GM23248 (cell line): ENCODE measurements around the gene STYXL2. TPM values are rescaled to one million over a fixed set of nuclear protein-coding genes. Genes with fewer than 3 reads are reported as not detected.

Experiments used
- DNase-seq: peaks from one replicate; pipeline ENCODE4 v3.0.0-alpha.2; 2015
- H2AFZ ChIP-seq: fragments of 200-600 bp; sonication (generic); 2 replicates; pipeline ENCODE4 v1.6.1; 2016; ENCODE audit warnings: antibody characterized with exemption
- H3F3A ChIP-seq: fragments of 200-600 bp; sonication (generic); 2 replicates; pipeline ENCODE4 v1.6.1; 2016; ENCODE audit warnings: mild to moderate bottlenecking, antibody characterized with exemption, mixed run types; ENCODE audit not compliant: insufficient read depth
- H3K27ac ChIP-seq: fragments of 200-600 bp; sonication (generic); 2 replicates; pipeline ENCODE4 v1.5.1; 2016; ENCODE audit warnings: mild to moderate bottlenecking
- H3K27me3 ChIP-seq: fragments of 200-600 bp; sonication (generic); replicated peaks from 2 replicates; pipeline ENCODE4 v1.6.1; 2016; ENCODE audit warnings: mild to moderate bottlenecking; ENCODE audit not compliant: insufficient read depth
- H3K36me3 ChIP-seq: fragments of 200-600 bp; sonication (generic); 2 replicates; pipeline ENCODE4 v1.6.1; 2016; ENCODE audit warnings: low read depth, mild to moderate bottlenecking
- H3K4me1 ChIP-seq: fragments of 200-600 bp; sonication (generic); 2 replicates; pipeline ENCODE4 v1.6.1; 2016; ENCODE audit warnings: mild to moderate bottlenecking; ENCODE audit not compliant: insufficient read depth
- H3K4me2 ChIP-seq: fragments of 200-600 bp; sonication (generic); one replicate; pipeline ENCODE4 v1.6.1; 2016; ENCODE audit warnings: mild to moderate bottlenecking; ENCODE audit not compliant: unreplicated experiment
- H3K4me3 ChIP-seq: fragments of 200-600 bp; sonication (generic); 2 replicates; pipeline ENCODE4 v1.5.1; 2016; ENCODE audit warnings: mild to moderate bottlenecking
- H3K79me2 ChIP-seq: fragments of 200-600 bp; sonication (generic); 2 replicates; pipeline ENCODE4 v1.6.1; 2016; ENCODE audit warnings: mild to moderate bottlenecking; ENCODE audit not compliant: insufficient read depth
- H3K9ac ChIP-seq: fragments of 200-600 bp; sonication (generic); 2 replicates; pipeline ENCODE4 v1.6.1; 2016; ENCODE audit warnings: mild to moderate bottlenecking
- H3K9me2 ChIP-seq: fragments of 200-600 bp; sonication (generic); 2 replicates; pipeline ENCODE4 v1.6.1; 2016; ENCODE audit warnings: mixed run types, mild to moderate bottlenecking, moderate library complexity; ENCODE audit not compliant: insufficient read depth
- H3K9me3 ChIP-seq: fragments of 200-600 bp; sonication (generic); one replicate; pipeline ENCODE4 v1.6.1; 2017; ENCODE audit warnings: low read depth
- H4K20me1 ChIP-seq: fragments of 200-600 bp; sonication (generic); 2 replicates; pipeline ENCODE4 v1.6.0; 2016; ENCODE audit not compliant: insufficient read depth
- EZH2 ChIP-seq: fragments of 200-600 bp; sonication (generic); IDR thresholded peaks from 2 replicates; pipeline ENCODE4 v1.6.1; 2018; ENCODE audit warnings: antibody characterized with exemption, mild to moderate bottlenecking; ENCODE audit not compliant: insufficient read depth, poor library complexity, severe bottlenecking
- EZH2phosphoT487 ChIP-seq: fragments of 200-600 bp; sonication (generic); IDR thresholded peaks from 2 replicates; pipeline ENCODE4 v1.6.1; 2018; ENCODE audit warnings: antibody characterized with exemption, moderate library complexity, mild to moderate bottlenecking, low read depth; ENCODE audit not compliant: insufficient read depth
- WGBS, 2 experiments: methylation state at CpG; one replicate each; pipeline ENCODE4 v1.1.6; 2015 to 2017; ENCODE audit warnings: low lambda C conversion rate in 2 of 2, low coverage in 1 of 2; ENCODE audit errors: missing lambda C conversion rate in 2 of 2; 5-methylcytosine and 5-hydroxymethylcytosine counted together
- in situ Hi-C: fragments of 300-500 bp; cut with MboI; formaldehyde crosslinking; loops from 2 replicates; pipeline ENCODE4 v1.15.0; 2020
- polyA plus RNA-seq: library from polyadenylated mRNA; unstranded; fragments of >200 nt; fragmentation: Nextera tagmentation; extraction: Ambion mirVana; gene quantifications from 2 replicates; pipeline ENCODE4 v1.2.1, GENCODE V29; 2016
- total RNA-seq: library from RNA; depleted of rRNA; stranded (reverse); fragments of >200 nt; shearing (Covaris generic); gene quantifications from 2 replicates; pipeline ENCODE4 v1.2.3, GENCODE V29; 2014

The STYXL2 gene
- total and polyA plus RNA-seq, 2 experiments from 2014 or later, result not detected

DNA sequence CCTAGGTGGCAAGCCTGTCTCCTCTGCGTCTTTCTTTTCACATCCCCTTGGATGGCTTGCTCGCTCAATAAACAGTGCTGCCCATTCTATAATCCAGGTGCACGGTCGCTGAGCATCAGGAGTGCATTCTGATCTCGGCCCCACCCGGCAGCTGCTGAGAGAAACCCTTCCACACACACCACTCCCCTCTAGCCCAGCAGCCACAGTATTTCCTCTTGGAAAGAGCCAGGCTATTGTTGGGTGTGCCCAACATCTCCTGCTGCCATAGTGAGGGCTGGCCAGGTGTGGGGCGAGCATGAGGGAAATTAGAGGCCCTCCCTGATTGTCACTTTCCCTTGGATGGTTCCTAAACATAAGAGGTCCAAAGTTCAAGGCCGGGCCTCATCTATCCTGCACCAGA lies 28.4 kb upstream of the STYXL2 start:
- Histone ChIP-seq H3K4me3 (no peak overlapping the region), H3K4me1 (no peaks in the 10 kb centered on the region), H3K79me2 (no peaks in the 10 kb centered on the region), H3K9me3 (no peaks in the 10 kb centered on the region), H3K4me2 (no peak overlapping the region), H3K27me3 (peaks cover 3% of the 10 kb centered on the region; the same call in 1 of the 2 replicates), H3K36me3 (no peaks in the 10 kb centered on the region), H3F3A (no peaks in the 10 kb centered on the region), H3K9me2 (no peaks in the 10 kb centered on the region), H2AFZ (no peak overlapping the region), H3K9ac (no peak overlapping the region), H3K27ac (no peak overlapping the region), H4K20me1 (no peaks in the 10 kb centered on the region)
- 41 to 50% methylated on average over 8 of the region's 8 CpGs for WGBS, 2 experiments
- in situ Hi-C loops, result loop anchor here (10.0 kb wide), 2 partner anchors 379 to 469 kb away; no protein-coding TSS in a partner anchor
- TF ChIP-seq EZH2, result no peak
- TF ChIP-seq EZH2phosphoT487, result no peak
- DNase-seq, result no peak

DNA sequence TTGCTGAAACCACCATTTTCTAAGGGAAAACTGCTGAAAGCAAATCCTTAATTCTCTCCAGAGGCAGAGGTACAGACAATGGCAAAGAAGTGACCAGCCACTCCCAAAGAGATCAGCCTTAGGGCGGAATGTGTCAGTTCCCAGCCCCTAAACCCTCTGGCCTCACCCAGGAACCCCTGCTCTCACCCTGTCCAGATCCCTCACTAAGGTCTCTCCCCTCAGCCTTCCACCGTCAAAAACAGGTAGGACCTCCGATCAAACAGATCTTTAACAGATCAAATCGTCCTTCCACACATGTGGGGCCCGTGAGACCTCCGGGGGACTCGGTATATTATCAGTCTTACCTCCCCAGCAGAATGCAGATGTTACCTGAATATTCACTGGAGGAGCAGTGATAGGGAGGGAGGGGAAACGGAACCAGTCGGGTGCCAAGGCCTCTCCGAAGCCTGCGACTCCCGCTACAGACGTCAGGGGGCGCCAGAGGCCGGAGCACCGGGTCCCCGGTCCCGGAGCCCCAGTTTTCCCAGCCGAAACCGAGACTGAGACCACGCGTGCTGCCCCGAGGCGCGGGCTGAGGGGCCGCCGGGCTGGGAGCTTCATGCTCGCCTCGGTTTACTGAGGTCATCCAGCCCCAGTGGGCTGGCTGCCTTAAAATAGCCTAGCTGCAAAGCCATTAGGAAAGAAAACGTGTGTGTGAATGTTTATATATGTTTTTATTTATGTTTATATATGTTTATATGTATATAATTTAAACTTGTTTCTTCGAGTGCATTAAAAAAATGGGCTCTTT lies 27.3 kb upstream of the STYXL2 start:
- H2AFZ ChIP-seq, result peak overlapping the region; percentile 58; the same call in 1 of the 2 replicates
- peak overlapping the region; percentile 85 for H3K4me2 ChIP-seq
- no peaks in the 10 kb centered on the region for H4K20me1 ChIP-seq
- 4 to 5% methylated on average over 31 of the region's 31 CpGs for WGBS, 2 experiments
- H3K36me3 ChIP-seq, result no peaks in the 10 kb centered on the region
- H3K27ac ChIP-seq, result no peak overlapping the region
- TF ChIP-seq EZH2phosphoT487 (no peak), EZH2 (no peak)
- H3K4me1 ChIP-seq, result no peaks in the 10 kb centered on the region
- H3K4me3 ChIP-seq, result peak overlapping the region; percentile 52
- no peaks in the 10 kb centered on the region for H3K79me2 ChIP-seq
- no peaks in the 10 kb centered on the region for H3K9me3 ChIP-seq
- H3K9me2 ChIP-seq, result no peaks in the 10 kb centered on the region
- DNase-seq, result peak; percentile 66
- H3K9ac ChIP-seq, result 0 out of 2 replicates have a peak overlapping the region, but pooled peaks have one; percentile 23
- H3F3A ChIP-seq, result no peaks in the 10 kb centered on the region
- peaks cover 3% of the 10 kb centered on the region; the same call in 1 of the 2 replicates for H3K27me3 ChIP-seq
- in situ Hi-C loops, result loop anchor here (10.0 kb wide), 2 partner anchors 378 to 468 kb away; no protein-coding TSS in a partner anchor

DNA sequence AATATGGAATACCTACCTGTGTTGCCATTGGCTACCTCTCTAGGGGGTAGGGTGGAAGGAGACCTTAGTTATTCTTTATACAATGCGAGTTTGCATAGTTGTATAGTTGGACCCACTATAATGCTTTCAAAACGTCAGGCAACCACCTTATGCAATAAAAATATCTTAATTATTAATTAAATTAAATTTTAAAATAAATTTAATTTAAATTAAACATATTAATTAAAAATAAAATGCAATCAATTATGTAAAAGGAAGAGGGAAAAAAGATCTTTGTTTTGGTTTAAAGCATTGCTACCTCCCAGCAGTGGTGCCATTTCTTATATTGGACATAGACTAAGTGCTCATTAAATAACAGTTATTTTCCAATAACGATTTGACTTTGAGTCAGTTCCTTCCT lies 26.0 kb upstream of the STYXL2 start:
- Histone ChIP-seq H3K9me3 (no peaks in the 10 kb centered on the region), H3K9me2 (no peaks in the 10 kb centered on the region), H2AFZ (no peak overlapping the region), H3K4me1 (no peaks in the 10 kb centered on the region), H3F3A (no peaks in the 10 kb centered on the region), H3K27me3 (peaks cover 3% of the 10 kb centered on the region; the same call in 1 of the 2 replicates), H3K27ac (no peak overlapping the region), H3K79me2 (no peaks in the 10 kb centered on the region), H3K9ac (no peak overlapping the region), H3K4me3 (no peak overlapping the region), H4K20me1 (no peaks in the 10 kb centered on the region), H3K4me2 (no peak overlapping the region), H3K36me3 (no peaks in the 10 kb centered on the region)
- WGBS, 2 experiments, result 49 to 54% methylated on average over 3 of the region's 3 CpGs
- TF ChIP-seq EZH2, result no peak
- no peak for DNase-seq
- in situ Hi-C loops, result loop anchor here (10.0 kb wide), 2 partner anchors 377 to 467 kb away; no protein-coding TSS in a partner anchor

DNA sequence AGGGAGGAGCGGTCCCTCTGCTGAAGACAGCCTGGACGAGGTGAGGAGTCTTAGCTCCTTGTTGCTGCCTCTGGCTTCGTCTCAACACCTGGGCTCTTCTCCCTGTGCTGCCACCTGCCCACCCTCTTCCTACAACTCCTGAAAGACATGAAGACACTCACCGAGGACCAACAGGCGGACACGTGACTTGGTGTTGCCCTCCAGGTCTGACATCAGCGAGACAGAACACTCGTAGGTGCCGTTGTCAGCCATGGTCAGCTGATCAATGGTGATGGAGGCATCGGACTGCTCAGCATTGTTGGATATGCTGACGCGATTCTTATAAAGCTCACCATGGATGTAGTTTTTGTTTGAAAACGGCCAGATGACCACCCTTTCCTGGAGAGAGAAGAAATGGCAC lies 25.1 kb upstream of the STYXL2 start:
- Histone ChIP-seq H3K9me3 (no peaks in the 10 kb centered on the region), H2AFZ (no peak overlapping the region), H3K79me2 (no peaks in the 10 kb centered on the region), H4K20me1 (no peaks in the 10 kb centered on the region), H3K4me1 (no peaks in the 10 kb centered on the region), H3F3A (no peaks in the 10 kb centered on the region), H3K4me2 (no peak overlapping the region), H3K9me2 (no peaks in the 10 kb centered on the region), H3K27ac (no peak overlapping the region), H3K4me3 (no peak overlapping the region), H3K36me3 (no peaks in the 10 kb centered on the region), H3K27me3 (peaks cover 3% of the 10 kb centered on the region; the same call in 1 of the 2 replicates), H3K9ac (no peak overlapping the region)
- no peak for TF ChIP-seq EZH2phosphoT487
- no peak for TF ChIP-seq EZH2
- DNase-seq, result no peak
- in situ Hi-C loops, result loop anchor here (10.0 kb wide), 2 partner anchors 376 to 466 kb away; no protein-coding TSS in a partner anchor
- 61 to 62% methylated on average over 13 of the region's 13 CpGs for WGBS, 2 experiments
